WERI-Rb-1 (cell line): ENCODE results near the gene CNPY4.
A peak's percentile ranks its signal among the peaks of the same experiment; 100 is the strongest.

ENCODE experiments used
- DNase-seq: peaks from one replicate; pipeline ENCODE4 v3.0.0-alpha.2; 2020
- H3K27ac ChIP-seq: fragments of 250-450 bp; sonication (Bioruptor Pico); 2 replicates; pipeline ENCODE4 v1.5.1; 2020; ENCODE audit warnings: mild to moderate bottlenecking, moderate library complexity
- H3K27me3 ChIP-seq: fragments of 250-450 bp; sonication (Bioruptor Pico); 2 replicates; pipeline ENCODE4 v1.5.1; 2021; ENCODE audit warnings: mild to moderate bottlenecking, low read depth, moderate library complexity; ENCODE audit not compliant: insufficient read depth, severe bottlenecking
- H3K36me3 ChIP-seq: fragments of 250-450 bp; sonication (Bioruptor Pico); 2 replicates; pipeline ENCODE4 v1.5.1; 2020; ENCODE audit warnings: mild to moderate bottlenecking, moderate library complexity
- H3K4me3 ChIP-seq: 2 replicates; pipeline ENCODE4 v1.5.1; 2011; ENCODE audit warnings: low read depth, mild to moderate bottlenecking, control low read depth, low read length
- H3K9me3 ChIP-seq: fragments of 250-450 bp; sonication (Bioruptor Pico); 2 replicates; pipeline ENCODE4 v1.5.1; 2021; ENCODE audit warnings: mild to moderate bottlenecking, moderate library complexity; ENCODE audit not compliant: severe bottlenecking
- CTCF ChIP-seq: IDR thresholded peaks from 2 replicates; pipeline ENCODE4 v1.5.1; 2011; ENCODE audit warnings: low read depth, mild to moderate bottlenecking, control low read depth, inconsistent platforms, low read length

CNPY4 gene

GRCh38 chr7:100130608-100131453, 11.4 kb downstream of the CNPY4 start:
- H3K27ac ChIP-seq: no peak overlapping the region
- no peak overlapping the region for H3K4me3 ChIP-seq

GRCh38 chr7:100132126-100132525, 12.7 kb downstream of the CNPY4 start:
- no peaks in the 10 kb centered on the region for H3K9me3 ChIP-seq
- DNase-seq: no peak
- H3K4me3 ChIP-seq: no peak overlapping the region
- no peaks in the 10 kb centered on the region for H3K36me3 ChIP-seq
- TF ChIP-seq CTCF: no peak
- no peaks in the 10 kb centered on the region for H3K27me3 ChIP-seq
- no peak overlapping the region for H3K27ac ChIP-seq

More at GRCh38 chr7:100130608-100131453, 11.4 kb downstream of the CNPY4 start:
- Histone ChIP-seq H3K27me3 (no peaks in the 10 kb centered on the region), H3K36me3 (no peaks in the 10 kb centered on the region), H3K9me3 (no peaks in the 10 kb centered on the region)
- peak; percentile 81 for TF ChIP-seq CTCF
- peak; percentile 89 for DNase-seq

DNA sequence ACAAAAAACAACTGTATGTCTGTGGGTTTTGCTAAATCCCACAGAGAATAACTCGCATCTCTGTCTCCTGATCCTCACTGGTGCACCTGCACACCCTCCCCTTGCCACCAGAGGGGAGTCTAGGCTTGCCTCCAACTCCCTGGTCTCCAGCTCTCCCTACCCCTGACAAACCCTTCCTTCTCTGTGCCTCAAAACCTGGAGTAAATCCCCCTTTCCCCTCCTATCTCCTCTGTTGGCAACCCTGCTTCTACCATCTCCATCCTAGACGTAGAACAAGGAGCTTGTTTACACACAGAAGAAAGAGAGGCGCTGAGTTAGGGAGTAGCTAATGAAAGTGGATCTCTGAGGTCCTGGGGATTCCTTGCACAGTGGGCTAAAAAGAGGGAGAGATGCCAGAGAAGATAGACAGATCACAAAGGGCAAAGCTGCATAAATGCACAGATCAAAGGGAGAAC, 13.3 kb downstream of the CNPY4 start:
- no peak overlapping the region for H3K4me3 ChIP-seq
- no peaks in the 10 kb centered on the region for H3K27me3 ChIP-seq
- TF ChIP-seq CTCF: peak; percentile 97
- no peak overlapping the region for H3K27ac ChIP-seq
- H3K36me3 ChIP-seq: no peaks in the 10 kb centered on the region
- H3K9me3 ChIP-seq: no peaks in the 10 kb centered on the region
- DNase-seq: peak; percentile 75

GRCh38 chr7:100137851-100138760, 18.7 kb downstream of the CNPY4 start:
- Histone ChIP-seq H3K4me3 (no peak overlapping the region), H3K9me3 (no peaks in the 10 kb centered on the region), H3K36me3 (no peaks in the 10 kb centered on the region), H3K27me3 (no peaks in the 10 kb centered on the region), H3K27ac (no peak overlapping the region)
- TF ChIP-seq CTCF: no peak
- no peak for DNase-seq

DNA sequence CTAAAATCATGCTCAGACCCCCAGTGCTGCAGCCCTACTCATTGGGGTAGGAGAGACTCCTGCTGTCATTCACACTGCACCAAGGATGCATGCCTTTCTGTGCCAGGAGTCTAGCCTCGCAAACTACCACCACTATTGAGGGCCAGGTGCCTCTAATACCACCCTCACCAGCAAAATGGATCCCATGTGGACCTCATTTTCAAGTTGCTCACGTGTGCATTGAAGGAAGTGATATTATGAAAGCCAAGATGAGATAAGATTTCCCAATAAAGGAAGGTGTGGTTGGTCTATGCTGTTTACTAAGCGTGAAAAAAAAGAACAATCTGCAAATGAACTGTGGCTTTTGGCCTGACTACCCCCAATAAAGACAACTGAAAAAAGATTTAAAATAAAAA, 22.1 kb downstream of the CNPY4 start:
- H3K36me3 ChIP-seq: no peaks in the 10 kb centered on the region
- H3K27ac ChIP-seq: no peak overlapping the region
- no peak for DNase-seq
- TF ChIP-seq CTCF: no peak
- no peaks in the 10 kb centered on the region for H3K9me3 ChIP-seq
- no peaks in the 10 kb centered on the region for H3K27me3 ChIP-seq
- no peak overlapping the region for H3K4me3 ChIP-seq
